ENCODE data around the gene LRRC14B.

Gene LRRC14B

DNA sequence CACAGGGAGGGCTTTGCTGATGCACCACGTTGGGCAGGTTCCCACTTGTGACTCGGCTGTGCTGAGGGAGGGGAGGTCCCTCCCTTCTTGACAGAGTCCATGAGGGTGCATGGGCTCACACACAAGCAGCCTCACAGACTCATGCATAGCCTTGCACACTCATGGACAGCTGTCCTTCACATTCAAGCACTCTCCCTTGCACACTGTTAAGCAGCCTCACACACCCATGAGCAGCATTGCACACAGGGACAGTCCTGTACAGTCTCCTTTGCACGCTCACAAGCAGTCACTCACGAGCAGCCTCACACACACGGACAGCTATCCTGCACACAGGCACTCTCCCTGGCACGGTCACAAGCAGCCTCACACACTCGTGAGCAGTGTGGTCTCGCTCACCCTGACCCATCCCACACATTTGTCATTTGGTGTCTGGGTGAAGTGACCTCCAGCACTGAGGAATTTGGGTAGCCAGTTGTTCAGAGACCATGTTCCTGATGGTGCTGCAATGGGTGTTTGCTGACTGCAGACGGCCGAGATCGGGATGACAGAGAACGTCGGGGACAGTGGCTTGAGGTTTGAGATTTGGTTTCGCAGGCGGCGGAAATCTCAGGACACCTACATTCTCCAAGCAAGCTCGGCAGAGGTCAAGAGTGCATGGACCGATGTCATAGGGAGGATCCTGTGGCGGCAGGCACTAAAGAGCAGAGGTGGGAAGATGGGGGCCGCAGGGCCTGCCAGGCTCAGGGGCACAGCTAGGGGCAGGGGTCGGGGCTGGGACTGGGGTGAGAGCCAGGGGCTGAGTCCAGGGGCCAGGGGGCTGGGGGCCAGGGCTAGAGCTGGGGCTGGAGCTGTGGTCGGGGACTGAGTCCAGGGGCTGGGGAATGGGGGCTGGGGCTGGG lies 17.7 kb upstream of the LRRC14B start:
- peaks cover 0 to 2% of the 10 kb centered on the region in 2 donors for H3K4me1 Mint-ChIP-seq (ENCODE audit: low read depth in 2 of 2)
- H3K4me3 Mint-ChIP-seq: no peak overlapping the region
- no peak overlapping the region for H3K27ac Mint-ChIP-seq
- ATAC-seq (replicated peaks): no peak
- no peaks in the 10 kb centered on the region for H3K36me3 Mint-ChIP-seq (ENCODE audit: insufficient read depth)
- H3K9me3 Mint-ChIP-seq: no peaks in the 10 kb centered on the region
- H3K27me3 Mint-ChIP-seq: peaks cover 24 to 38% of the 10 kb centered on the region in 2 donors
- DNase-seq: no peak

DNA sequence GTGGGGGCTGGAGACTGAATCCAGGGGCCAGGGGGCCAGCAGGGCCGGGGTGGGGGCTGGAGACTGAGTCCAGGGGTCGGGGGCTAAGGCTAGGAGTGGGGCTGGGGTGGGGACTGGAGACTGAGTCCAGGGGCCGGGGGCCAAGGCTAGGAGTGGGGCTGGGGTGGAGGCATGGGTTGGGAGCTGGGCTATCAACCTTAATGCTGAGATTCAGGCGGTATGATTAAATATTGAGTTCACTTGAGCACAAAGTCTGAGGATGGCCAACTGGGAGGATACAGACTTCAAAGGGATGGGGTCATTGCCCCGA lies 17.0 kb upstream of the LRRC14B start:
- Mint-ChIP-seq H3K4me1 (ENCODE audit: low read depth in 2 of 2) (peaks cover 0 to 2% of the 10 kb centered on the region in 2 donors), H3K4me3 (no peak overlapping the region), H3K36me3 (ENCODE audit: insufficient read depth) (no peaks in the 10 kb centered on the region), H3K9me3 (no peaks in the 10 kb centered on the region), H3K27ac (no peak overlapping the region), H3K27me3 (peaks cover 24 to 41% of the 10 kb centered on the region in 2 donors)
- DNase-seq (no peak), ATAC-seq (replicated peaks) (no peak)

DNA sequence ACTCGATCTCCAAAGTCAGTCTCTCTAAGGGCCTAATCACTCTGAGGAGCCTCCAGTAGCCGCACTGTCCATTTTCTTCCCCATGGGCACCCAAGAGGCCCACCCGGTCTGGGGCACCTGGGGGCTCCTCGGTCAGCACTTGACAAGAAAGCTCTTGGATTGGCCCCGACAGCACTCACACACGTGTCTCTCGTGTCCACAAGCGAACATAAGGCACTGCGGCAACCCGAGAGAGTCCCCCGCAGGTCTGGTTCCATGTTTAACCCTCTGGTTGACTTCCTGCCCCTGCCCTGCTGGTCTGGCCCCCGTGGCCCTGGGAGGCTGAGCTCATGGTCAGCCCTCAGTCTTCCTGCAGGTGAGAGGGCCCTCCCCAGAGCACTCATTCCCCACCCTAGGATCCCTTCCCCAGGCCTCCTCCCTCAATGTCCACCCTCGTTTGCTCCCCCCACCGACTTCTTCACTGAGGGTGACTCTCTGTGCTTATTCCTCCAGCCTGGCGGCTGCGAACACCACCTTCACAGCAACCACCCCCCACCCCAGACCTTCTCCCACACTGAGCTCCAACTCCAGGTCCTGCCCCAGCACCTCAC lies 16.3 kb upstream of the LRRC14B start:
- Mint-ChIP-seq H3K4me3 (no peak overlapping the region), H3K4me1 (ENCODE audit: low read depth in 2 of 2) (peaks cover 0 to 2% of the 10 kb centered on the region in 2 donors), H3K27me3 (peaks cover 30 to 48% of the 10 kb centered on the region in 2 donors), H3K9me3 (no peaks in the 10 kb centered on the region), H3K36me3 (ENCODE audit: insufficient read depth) (no peaks in the 10 kb centered on the region), H3K27ac (no peak overlapping the region)
- DNase-seq (no peak), ATAC-seq (replicated peaks) (no peak)

DNA sequence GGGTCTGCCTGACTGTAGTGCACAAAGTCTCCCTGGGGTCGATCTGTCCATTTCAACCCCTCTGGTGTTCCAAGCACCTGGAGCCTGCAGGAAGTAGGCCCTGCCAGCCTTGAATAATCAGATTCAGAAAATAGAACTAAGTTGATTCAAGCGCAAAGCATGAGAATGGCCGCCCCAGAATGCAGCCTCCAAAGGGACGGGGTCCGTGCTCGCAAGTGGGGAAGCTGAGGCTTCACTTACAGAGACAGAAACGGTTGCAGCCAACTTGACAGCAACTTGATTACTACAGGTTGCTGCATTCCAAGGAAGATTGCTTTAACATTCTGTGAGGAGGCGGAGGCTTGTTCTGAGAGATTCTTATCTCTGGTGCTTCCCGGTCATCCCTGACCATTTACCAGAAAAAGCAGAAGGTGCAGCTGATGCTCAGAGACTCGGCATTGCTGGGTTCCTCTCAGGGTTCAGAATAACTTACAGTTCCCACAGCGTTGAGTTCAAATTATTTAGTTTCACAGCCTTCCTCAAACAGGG lies 14.9 kb upstream of the LRRC14B start:
- Mint-ChIP-seq H3K27ac (no peak overlapping the region), H3K4me3 (no peak overlapping the region), H3K36me3 (ENCODE audit: insufficient read depth) (no peaks in the 10 kb centered on the region), H3K9me3 (no peaks in the 10 kb centered on the region), H3K4me1 (ENCODE audit: low read depth in 2 of 2) (peaks cover 0 to 2% of the 10 kb centered on the region in 2 donors), H3K27me3 (peaks cover 41 to 61% of the 10 kb centered on the region in 2 donors)
- DNase-seq (no peak), ATAC-seq (replicated peaks) (no peak)

DNA sequence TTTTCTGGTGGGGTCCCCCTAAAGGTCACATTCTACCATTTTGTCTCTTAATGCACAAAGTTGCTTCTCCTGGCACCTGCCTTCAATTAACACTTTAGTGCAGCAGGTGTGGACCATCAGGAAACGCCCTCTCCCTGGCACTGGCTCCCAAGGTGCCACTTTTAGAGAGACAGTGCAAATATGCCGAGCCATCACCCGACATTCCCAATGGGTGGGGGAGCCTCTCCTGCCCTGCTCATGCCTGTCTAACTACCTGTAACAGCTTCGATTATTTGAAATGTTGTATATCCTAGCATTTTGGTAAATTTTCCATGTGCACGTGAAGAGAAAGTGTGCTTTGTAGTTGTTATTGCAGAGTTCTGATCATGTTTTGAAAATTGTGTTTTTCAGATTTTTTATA lies 13.2 kb upstream of the LRRC14B start:
- no peak overlapping the region for H3K27ac Mint-ChIP-seq
- ATAC-seq (replicated peaks) (no peak), DNase-seq (no peak)
- H3K4me1 Mint-ChIP-seq (ENCODE audit: low read depth in 2 of 2): peaks cover 0 to 2% of the 10 kb centered on the region in 2 donors
- no peak overlapping the region for H3K4me3 Mint-ChIP-seq
- H3K36me3 Mint-ChIP-seq (ENCODE audit: insufficient read depth): no peaks in the 10 kb centered on the region
- peaks cover 41 to 65% of the 10 kb centered on the region in 2 donors for H3K27me3 Mint-ChIP-seq
- H3K9me3 Mint-ChIP-seq: no peaks in the 10 kb centered on the region

DNA sequence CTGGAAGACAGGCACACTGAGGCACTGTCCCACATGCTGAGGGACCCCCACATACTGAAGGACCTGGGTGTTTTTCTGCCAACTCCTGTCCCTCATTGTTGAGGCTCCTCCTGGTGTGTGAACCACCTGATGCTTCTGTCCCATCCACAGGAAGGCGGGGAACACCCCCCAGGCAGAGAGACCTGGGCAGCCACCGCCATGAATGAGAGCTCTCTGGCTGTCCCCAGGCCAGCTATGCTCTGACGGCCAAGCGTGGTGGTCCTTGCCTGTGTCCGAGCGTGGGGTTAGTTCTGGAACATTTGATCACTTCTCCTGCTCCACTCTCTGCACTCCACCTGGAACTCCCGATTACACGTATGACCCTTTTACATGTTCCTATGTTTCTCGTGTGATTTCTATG lies 11.9 kb upstream of the LRRC14B start:
- no peaks in the 10 kb centered on the region for H3K4me1 Mint-ChIP-seq (ENCODE audit: low read depth in 2 of 2)
- no peak overlapping the region for H3K4me3 Mint-ChIP-seq
- DNase-seq: no peak
- no peaks in the 10 kb centered on the region for H3K9me3 Mint-ChIP-seq
- no peaks in the 10 kb centered on the region for H3K36me3 Mint-ChIP-seq (ENCODE audit: insufficient read depth)
- H3K27me3 Mint-ChIP-seq: peaks cover 35 to 52% of the 10 kb centered on the region in 2 donors
- no peak overlapping the region for H3K27ac Mint-ChIP-seq
- no peak for ATAC-seq (replicated peaks)

DNA sequence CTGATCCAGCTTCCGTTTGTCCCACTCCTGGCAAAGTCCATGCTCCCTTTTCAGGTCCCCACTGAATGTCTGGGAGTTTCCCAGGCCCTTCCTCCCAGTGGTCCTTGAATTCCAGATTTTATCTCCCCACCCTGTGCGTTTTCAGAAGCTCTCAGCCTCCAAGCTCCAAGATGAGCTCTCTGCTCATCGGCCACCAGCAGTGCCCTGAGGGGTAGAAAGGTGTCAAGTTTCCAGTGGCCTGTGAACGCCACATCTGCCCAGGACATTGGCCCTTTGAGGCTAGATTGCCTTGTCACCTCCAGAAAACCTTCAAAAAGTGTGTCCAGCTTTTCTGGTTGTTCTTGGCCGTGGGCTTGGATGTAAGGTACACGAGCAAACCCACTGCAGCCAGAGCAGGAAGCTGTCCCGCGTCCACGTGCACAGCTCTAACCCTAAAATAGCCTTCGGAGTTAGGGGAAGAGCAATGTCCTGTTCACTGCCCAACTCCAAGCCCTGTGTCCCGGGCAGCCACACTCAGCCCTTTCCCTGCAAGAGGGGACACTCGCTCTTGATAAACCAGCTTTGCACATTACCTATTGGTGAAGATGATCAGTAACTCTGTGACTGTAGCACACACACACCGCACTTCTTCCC lies 10.9 kb upstream of the LRRC14B start:
- no peak overlapping the region for H3K27ac Mint-ChIP-seq
- H3K9me3 Mint-ChIP-seq: no peaks in the 10 kb centered on the region
- no peaks in the 10 kb centered on the region for H3K4me1 Mint-ChIP-seq (ENCODE audit: low read depth in 2 of 2)
- no peak overlapping the region for H3K4me3 Mint-ChIP-seq
- H3K36me3 Mint-ChIP-seq (ENCODE audit: insufficient read depth): no peaks in the 10 kb centered on the region
- H3K27me3 Mint-ChIP-seq: peaks cover 35 to 42% of the 10 kb centered on the region in 2 donors
- DNase-seq: no peak
- ATAC-seq (replicated peaks): no peak

DNA sequence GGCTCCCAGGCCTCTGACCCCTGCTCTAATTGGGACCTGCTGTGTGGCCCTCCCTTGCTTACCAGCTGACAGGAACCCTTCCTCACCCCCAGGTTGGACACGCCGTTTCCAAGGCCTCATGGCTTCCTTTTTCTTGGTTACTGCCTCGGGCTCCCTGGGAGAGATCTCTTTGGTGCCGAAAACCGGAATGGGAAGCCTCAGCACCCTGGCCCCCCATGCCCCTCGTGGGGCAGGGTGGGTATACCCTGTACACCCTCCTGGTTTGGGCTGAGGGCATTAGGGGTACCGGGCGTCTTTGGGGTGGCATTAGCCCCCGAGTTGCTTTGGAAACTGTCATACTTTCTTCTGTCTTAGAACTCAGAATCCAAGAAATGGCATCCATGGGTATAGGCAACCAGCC lies 10.1 kb upstream of the LRRC14B start:
- Mint-ChIP-seq H3K4me1 (ENCODE audit: low read depth in 2 of 2) (no peaks in the 10 kb centered on the region), H3K27me3 (peaks cover 35 to 39% of the 10 kb centered on the region in 2 donors), H3K4me3 (no peak overlapping the region)

DNA sequence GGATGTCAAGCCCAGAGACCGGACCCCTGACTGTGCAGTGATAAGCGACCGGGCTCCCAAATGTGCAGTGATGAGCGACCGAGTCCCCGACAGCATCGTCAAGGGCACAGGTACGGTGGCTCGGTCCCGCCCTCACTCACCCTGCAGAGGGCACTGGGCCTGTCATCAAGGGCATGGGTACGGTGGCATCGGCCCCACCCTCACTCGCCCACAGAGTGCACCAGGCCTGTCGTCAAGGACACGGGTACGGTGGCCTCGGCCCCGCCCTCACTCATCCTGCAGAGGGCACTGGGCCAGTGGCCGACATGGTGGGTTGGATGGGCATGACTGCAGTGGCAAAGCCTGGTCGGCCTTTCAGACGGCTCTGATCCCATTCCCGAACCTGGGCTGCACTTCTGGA lies 9.7 kb upstream of the LRRC14B start:
- H3K27ac Mint-ChIP-seq: no peak overlapping the region
- H3K9me3 Mint-ChIP-seq: no peaks in the 10 kb centered on the region
- no peaks in the 10 kb centered on the region for H3K36me3 Mint-ChIP-seq (ENCODE audit: insufficient read depth)
- H3K27me3 Mint-ChIP-seq: peaks cover 35 to 39% of the 10 kb centered on the region in 2 donors
- DNase-seq (no peak), ATAC-seq (replicated peaks) (no peak)
- H3K4me1 Mint-ChIP-seq (ENCODE audit: low read depth in 2 of 2): no peaks in the 10 kb centered on the region
- H3K4me3 Mint-ChIP-seq: no peak overlapping the region

More for the DNA sequence above, 10.1 kb upstream of the LRRC14B start:
- DNase-seq: no peak
- Mint-ChIP-seq H3K36me3 (ENCODE audit: insufficient read depth) (no peaks in the 10 kb centered on the region), H3K27ac (no peak overlapping the region), H3K9me3 (no peaks in the 10 kb centered on the region)
- no peak for ATAC-seq (replicated peaks)

DNA sequence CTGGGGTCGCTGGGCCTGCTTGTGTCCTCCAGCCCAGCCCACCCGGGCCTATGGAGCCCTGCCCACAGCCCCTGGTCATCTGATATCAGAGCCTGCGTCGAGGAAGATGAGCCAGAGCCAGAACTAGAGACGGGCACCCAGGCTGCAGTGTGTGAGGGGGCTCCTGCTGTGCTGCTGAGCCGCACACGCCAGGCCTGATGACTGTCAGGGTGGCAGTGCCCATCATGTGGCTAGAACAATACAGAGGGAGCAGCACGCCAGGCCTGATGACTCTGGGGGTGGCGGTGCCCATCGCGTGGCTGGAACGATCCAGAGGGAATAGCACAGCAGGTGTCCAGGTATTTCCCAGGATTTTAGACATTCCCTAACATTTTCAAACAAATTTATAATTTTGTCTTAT lies 9.2 kb upstream of the LRRC14B start:
- Mint-ChIP-seq H3K4me1 (ENCODE audit: low read depth in 2 of 2) (no peaks in the 10 kb centered on the region), H3K36me3 (ENCODE audit: insufficient read depth) (no peaks in the 10 kb centered on the region), H3K27me3 (peaks cover 33 to 39% of the 10 kb centered on the region in 2 donors), H3K27ac (no peak overlapping the region), H3K4me3 (no peak overlapping the region), H3K9me3 (no peaks in the 10 kb centered on the region)
- DNase-seq (no peak), ATAC-seq (replicated peaks) (no peak)

DNA sequence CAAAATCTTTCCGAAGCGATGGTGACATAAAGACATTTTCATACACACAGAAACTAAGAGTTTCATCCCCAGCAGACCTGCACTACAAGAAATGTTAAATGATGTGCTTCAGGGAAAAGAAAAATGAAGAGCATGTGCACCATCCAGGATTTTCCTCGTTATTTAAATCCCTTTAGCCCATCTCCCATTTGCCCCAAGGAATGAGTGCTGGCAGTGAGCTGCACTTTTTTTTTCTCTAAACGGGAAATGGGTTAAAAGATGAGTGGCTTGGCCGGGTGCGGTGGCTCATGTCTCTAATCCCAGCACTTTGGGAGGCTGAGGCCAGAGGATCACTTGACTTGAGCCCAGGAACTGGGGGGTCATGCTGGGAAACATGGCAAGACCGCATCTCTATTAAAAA lies 6.8 kb upstream of the LRRC14B start:
- Mint-ChIP-seq H3K27me3 (peaks cover 23 to 42% of the 10 kb centered on the region in 2 donors), H3K27ac (no peak overlapping the region), H3K4me3 (no peak overlapping the region), H3K9me3 (no peaks in the 10 kb centered on the region), H3K36me3 (ENCODE audit: insufficient read depth) (peaks cover 3% of the 10 kb centered on the region), H3K4me1 (ENCODE audit: low read depth in 2 of 2) (peaks cover 5 to 7% of the 10 kb centered on the region in 2 donors)
- ATAC-seq (replicated peaks) (no peak), DNase-seq (no peak)

DNA sequence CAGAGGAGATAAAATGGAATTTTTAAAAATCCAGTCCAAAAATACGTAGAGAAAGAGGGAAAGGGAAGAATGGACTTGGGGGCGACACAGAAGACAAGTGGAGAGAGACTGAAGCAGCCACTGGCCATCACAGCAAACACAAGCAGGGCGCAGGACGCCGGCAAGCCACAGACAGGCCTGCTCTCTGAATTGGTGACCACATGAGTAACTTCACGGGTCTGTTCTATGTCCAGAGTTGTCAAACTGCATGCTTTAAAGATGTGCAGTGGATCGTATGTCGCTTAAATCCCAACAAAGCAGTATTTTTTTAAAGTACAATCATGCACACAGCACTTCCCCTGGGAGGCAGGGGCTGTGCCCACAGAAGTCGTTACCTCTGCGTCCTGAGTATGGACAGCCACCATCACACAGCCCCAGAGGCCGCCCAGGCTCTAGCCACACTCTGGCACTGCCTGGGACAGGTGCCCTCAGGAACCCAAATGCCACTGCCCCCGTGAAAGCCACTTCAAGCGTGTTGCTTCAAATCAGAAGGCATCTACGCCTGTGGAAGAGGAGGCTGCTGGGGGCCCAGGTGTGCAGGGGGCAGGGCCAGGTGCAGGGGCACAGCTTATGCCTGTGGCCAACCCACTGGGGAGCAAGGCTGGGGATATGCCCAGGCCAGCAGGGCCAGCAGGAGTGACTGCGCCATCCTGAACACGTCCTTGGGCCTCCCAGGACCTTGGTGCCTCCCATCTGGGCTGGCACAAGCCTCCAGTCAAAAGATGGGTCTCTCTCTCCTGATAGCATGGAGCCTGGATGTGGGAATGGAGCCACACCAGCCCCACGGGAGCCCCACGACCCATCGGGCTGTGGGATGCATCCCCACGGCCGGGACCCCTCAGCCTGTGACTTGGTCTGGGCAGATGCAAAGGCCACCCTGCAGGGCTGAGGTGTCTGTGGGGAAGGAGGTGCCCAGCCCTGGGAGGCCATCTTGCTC lies 5.9 kb upstream of the LRRC14B start:
- H3K9me3 Mint-ChIP-seq: no peaks in the 10 kb centered on the region
- no peak overlapping the region for H3K4me3 Mint-ChIP-seq
- no peak overlapping the region for H3K27ac Mint-ChIP-seq
- ATAC-seq (replicated peaks) (no peak), DNase-seq (no peak)
- H3K27me3 Mint-ChIP-seq: peaks cover 22 to 34% of the 10 kb centered on the region in 2 donors
- H3K4me1 Mint-ChIP-seq (ENCODE audit: low read depth in 2 of 2): peaks cover 5 to 11% of the 10 kb centered on the region in 2 donors
- peaks cover 3% of the 10 kb centered on the region for H3K36me3 Mint-ChIP-seq (ENCODE audit: insufficient read depth)
